Measurements from ENCODE around the gene SERINC2.

Gene SERINC2

GRCh38 chr1:31434979-31435378, 22.0 kb downstream of the SERINC2 start:
- peak in 1 of 2 donors; percentile 21 for ATAC-seq

- no peak for ATAC-seq
These were observed 22.7 kb downstream of the SERINC2 start for GRCh38 chr1:31435471-31436409.

- no peak for ATAC-seq
These were observed 23.8 kb downstream of the SERINC2 start for GRCh38 chr1:31436596-31437432.

GRCh38 chr1:31437433-31438037, 24.5 kb downstream of the SERINC2 start:
- ATAC-seq, result no peak

- ATAC-seq, result no peak
These were observed 26.3 kb downstream of the SERINC2 start for GRCh38 chr1:31439276-31439675.

- no peak for ATAC-seq
These were observed 28.1 kb downstream of the SERINC2 start for GRCh38 chr1:31441073-31441472.

GRCh38 chr1:31441558-31441957, 28.5 kb downstream of the SERINC2 start:
- no peak for ATAC-seq

- ATAC-seq, result no peak
These were observed 29.1 kb downstream of the SERINC2 start for GRCh38 chr1:31441970-31442647.

- ATAC-seq, result no peak
These were observed 29.6 kb downstream of the SERINC2 start for GRCh38 chr1:31442648-31442994.

- ATAC-seq, result no peak
These were observed 30.7 kb downstream of the SERINC2 start for GRCh38 chr1:31443673-31444072.

GRCh38 chr1:31444725-31445448, 31.9 kb downstream of the SERINC2 start:
- ATAC-seq, result no peak

GRCh38 chr1:31445951-31446350, 32.9 kb downstream of the SERINC2 start:
- ATAC-seq, result no peak

- ATAC-seq, result no peak
These were observed 34.2 kb downstream of the SERINC2 start for GRCh38 chr1:31447210-31447609.

- ATAC-seq, result no peak
These were observed 40.5 kb downstream of the SERINC2 start for GRCh38 chr1:31453384-31454079.

GRCh38 chr1:31458287-31458896, 45.4 kb downstream of the SERINC2 start:
- no peak for ATAC-seq

GRCh38 chr1:31460027-31460426, 47.0 kb downstream of the SERINC2 start:
- no peak for ATAC-seq

GRCh38 chr1:31467005-31467674, 54.1 kb downstream of the SERINC2 start:
- no peak for ATAC-seq

GRCh38 chr1:31470794-31471315, 57.8 kb downstream of the SERINC2 start:
- ATAC-seq, result no peak

GRCh38 chr1:31471452-31472313, 58.7 kb downstream of the SERINC2 start:
- ATAC-seq, result peak in 1 of 2 donors; percentile 17

Data from activated CD4-positive, CD25-positive, alpha-beta regulatory T cell treated with anti-CD3 and anti-CD28 coated beads, Interleukin-2, amount 50 U/mL, for 24 hours (primary cell).